ENCODE measurements around the gene C6orf136. TPM values are rescaled to one million over a fixed set of nuclear protein-coding genes. Genes with fewer than 3 reads are reported as not detected.

C6orf136 gene
- polyA plus RNA-seq, 1 donor (not counting 4 experiments of a cell fraction or from before 2014, with no cell fraction given): 7.8 TPM

- Histone ChIP-seq H3K4me3 (ENCODE audit: control insufficient read depth in 2 of 3, extremely low read depth in 1 of 3, insufficient read depth in 2 of 3, low read depth in 1 of 3, low read length in 3 of 3) (peak overlapping the region; percentile 68 to 94 (median 82)), H3K9me3 (ENCODE audit: control insufficient read depth, low read depth, low read length) (no peaks in the 10 kb centered on the region), H4K20me1 (ENCODE audit: control insufficient read depth, extremely low read depth, insufficient read depth, low read length) (peaks cover 29% of the 10 kb centered on the region), H2AFZ (ENCODE audit: control insufficient read depth, low read length) (no peak overlapping the region), H3K4me1 (ENCODE audit: control insufficient read depth, extremely low read depth, insufficient read depth, low read length) (peaks cover 29% of the 10 kb centered on the region), H3K9me1 (ENCODE audit: control insufficient read depth, extremely low read depth, insufficient read depth, low read length) (no peaks in the 10 kb centered on the region), H3K4me2 (ENCODE audit: control insufficient read depth, extremely low read depth, insufficient read depth, low read depth, low read length) (peak overlapping the region; percentile 100), H3K27ac (ENCODE audit: control insufficient read depth, insufficient read depth, low read length) (peak overlapping the region; percentile 94), H3K27me3 (ENCODE audit: control insufficient read depth, extremely low read depth, insufficient read depth, low read length) (no peaks in the 10 kb centered on the region), H3K9ac (ENCODE audit: control insufficient read depth, extremely low read depth, insufficient read depth, low read length) (peak overlapping the region; percentile 97), H3K79me2 (ENCODE audit: control insufficient read depth, insufficient read depth, low read length) (peaks cover 84% of the 10 kb centered on the region), H3K36me3 (ENCODE audit: control insufficient read depth in 2 of 2, extremely low read depth in 1 of 2, insufficient read depth in 2 of 2, low read length in 2 of 2) (peaks cover 17 to 43% of the 10 kb centered on the region in 2 experiments)
- no peak for FAIRE-seq
- no peak for DNase-seq (ENCODE audit: low read depth, low spot score)
- dilution Hi-C loops (cut with MboI; ENCODE audit: extremely low pct_ligation_motif_present, low sequenced_read_pairs): no loop called here
- no peak for TF ChIP-seq EZH2 (IDR thresholded peaks at IDR 0.05; ENCODE audit: low read length)
- TF ChIP-seq, protein P1, sequence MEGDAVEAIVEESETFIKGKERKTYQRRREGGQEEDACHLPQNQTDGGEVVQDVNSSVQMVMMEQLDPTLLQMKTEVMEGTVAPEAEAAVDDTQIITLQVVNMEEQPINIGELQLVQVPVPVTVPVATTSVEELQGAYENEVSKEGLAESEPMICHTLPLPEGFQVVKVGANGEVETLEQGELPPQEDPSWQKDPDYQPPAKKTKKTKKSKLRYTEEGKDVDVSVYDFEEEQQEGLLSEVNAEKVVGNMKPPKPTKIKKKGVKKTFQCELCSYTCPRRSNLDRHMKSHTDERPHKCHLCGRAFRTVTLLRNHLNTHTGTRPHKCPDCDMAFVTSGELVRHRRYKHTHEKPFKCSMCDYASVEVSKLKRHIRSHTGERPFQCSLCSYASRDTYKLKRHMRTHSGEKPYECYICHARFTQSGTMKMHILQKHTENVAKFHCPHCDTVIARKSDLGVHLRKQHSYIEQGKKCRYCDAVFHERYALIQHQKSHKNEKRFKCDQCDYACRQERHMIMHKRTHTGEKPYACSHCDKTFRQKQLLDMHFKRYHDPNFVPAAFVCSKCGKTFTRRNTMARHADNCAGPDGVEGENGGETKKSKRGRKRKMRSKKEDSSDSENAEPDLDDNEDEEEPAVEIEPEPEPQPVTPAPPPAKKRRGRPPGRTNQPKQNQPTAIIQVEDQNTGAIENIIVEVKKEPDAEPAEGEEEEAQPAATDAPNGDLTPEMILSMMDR (optimal IDR thresholded peaks at IDR 0.05 in 1 of 3, IDR thresholded peaks at IDR 0.05 in 1 of 3, conservative IDR thresholded peaks at IDR 0.05 in 1 of 3; ENCODE audit: extremely low read depth in 1 of 3, insufficient read depth in 2 of 3, low read length in 3 of 3): no peak
These were observed 35.5 kb downstream of the C6orf136 start for GRCh38 chr6:30682143-30683117.

DNA sequence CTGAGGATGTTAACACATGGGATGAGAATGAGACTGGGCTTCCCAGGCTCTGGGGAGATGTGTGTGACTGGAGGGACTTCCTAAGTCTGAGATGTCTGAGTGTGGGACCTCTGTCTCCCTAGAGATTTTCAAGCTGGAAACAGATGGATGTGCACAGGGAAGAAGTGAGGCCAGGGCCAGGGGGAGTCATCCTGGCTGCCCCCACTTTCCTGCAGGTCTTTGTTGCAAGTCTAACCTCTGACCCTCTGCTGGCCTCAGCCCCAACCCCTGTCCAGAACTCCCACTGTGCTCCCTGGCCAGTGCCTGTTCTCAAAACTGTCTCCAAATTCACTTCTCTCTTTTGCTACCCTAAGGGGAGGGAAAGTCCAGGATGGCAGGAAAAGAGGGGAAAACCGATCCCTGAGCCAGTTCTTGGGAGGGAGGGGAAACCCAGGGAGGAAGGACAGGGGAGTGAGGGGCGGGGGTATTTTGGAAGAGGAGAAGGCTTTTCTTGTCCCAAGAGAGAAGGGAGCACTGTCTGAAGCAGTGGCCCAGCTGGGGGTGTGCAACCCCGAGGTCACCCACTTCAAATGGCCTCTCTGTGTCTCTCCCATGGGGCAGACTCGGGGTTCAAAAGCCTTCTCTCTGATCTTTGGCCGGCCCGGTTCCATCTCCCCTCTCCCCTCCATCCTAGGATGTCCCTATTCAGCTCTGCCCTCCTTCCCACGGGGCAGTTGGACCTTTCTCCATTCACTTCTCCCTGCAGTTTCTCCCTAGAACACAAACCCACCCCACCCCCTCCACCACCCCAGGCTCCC lies 36.4 kb downstream of the C6orf136 start:
- Histone ChIP-seq H2AFZ (ENCODE audit: control insufficient read depth, low read length) (no peak overlapping the region), H3K4me3 (ENCODE audit: control insufficient read depth in 2 of 3, extremely low read depth in 1 of 3, insufficient read depth in 2 of 3, low read depth in 1 of 3, low read length in 3 of 3) (peak overlapping the region; percentile 68 to 94 (median 82)), H3K79me2 (ENCODE audit: control insufficient read depth, insufficient read depth, low read length) (peaks cover 87% of the 10 kb centered on the region), H3K9ac (ENCODE audit: control insufficient read depth, extremely low read depth, insufficient read depth, low read length) (peak overlapping the region; percentile 97), H3K4me2 (ENCODE audit: control insufficient read depth, extremely low read depth, insufficient read depth, low read depth, low read length) (peak overlapping the region; percentile 100), H3K36me3 (ENCODE audit: control insufficient read depth in 2 of 2, extremely low read depth in 1 of 2, insufficient read depth in 2 of 2, low read length in 2 of 2) (peaks cover 16 to 46% of the 10 kb centered on the region in 2 experiments), H3K27me3 (ENCODE audit: control insufficient read depth, extremely low read depth, insufficient read depth, low read length) (no peaks in the 10 kb centered on the region), H3K9me3 (ENCODE audit: control insufficient read depth, low read depth, low read length) (no peaks in the 10 kb centered on the region), H3K9me1 (ENCODE audit: control insufficient read depth, extremely low read depth, insufficient read depth, low read length) (no peaks in the 10 kb centered on the region), H3K27ac (ENCODE audit: control insufficient read depth, insufficient read depth, low read length) (peak overlapping the region; percentile 94), H3K4me1 (ENCODE audit: control insufficient read depth, extremely low read depth, insufficient read depth, low read length) (peaks cover 34% of the 10 kb centered on the region), H4K20me1 (ENCODE audit: control insufficient read depth, extremely low read depth, insufficient read depth, low read length) (peaks cover 29% of the 10 kb centered on the region)
- DNase-seq (ENCODE audit: low read depth, low spot score) (no peak), FAIRE-seq (no peak)
- dilution Hi-C loops (cut with MboI; ENCODE audit: extremely low pct_ligation_motif_present, low sequenced_read_pairs): no loop called here
- no peak for TF ChIP-seq EZH2 (IDR thresholded peaks at IDR 0.05; ENCODE audit: low read length)
- TF ChIP-seq, protein P1 (optimal IDR thresholded peaks at IDR 0.05 in 1 of 3, IDR thresholded peaks at IDR 0.05 in 1 of 3, conservative IDR thresholded peaks at IDR 0.05 in 1 of 3; ENCODE audit: extremely low read depth in 1 of 3, insufficient read depth in 2 of 3, low read length in 3 of 3): no peak

Data from keratinocyte (primary cell).